Dedifferentiated amniotic fluid mesenchymal stem cell (primary cell): ENCODE data around the gene ABCB4.

Source experiments
- DNase-seq: peaks from one replicate; pipeline ENCODE4 v3.0.0-alpha.2; 2016; ENCODE audit errors: extremely low spot score

Gene ABCB4

DNA sequence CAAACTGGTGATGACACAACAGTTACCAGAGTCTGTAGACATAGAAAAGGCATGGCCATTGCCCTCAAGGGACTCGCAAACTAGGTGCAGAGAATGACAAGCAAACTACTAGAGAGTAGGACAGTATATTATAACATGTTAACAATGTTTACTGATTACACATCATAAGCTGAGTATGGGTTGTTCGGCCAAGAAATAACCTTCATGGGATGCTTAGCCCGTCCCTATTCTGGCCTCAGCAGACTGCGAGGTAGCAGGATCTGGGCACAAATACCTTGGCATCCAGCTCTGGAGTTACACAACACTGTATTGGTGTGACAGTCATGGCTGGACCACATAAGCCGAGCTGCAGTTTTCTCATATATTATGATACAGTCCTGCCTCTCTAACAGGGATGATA lies 51.4 kb downstream of the ABCB4 start:
- no peak for DNase-seq

DNA sequence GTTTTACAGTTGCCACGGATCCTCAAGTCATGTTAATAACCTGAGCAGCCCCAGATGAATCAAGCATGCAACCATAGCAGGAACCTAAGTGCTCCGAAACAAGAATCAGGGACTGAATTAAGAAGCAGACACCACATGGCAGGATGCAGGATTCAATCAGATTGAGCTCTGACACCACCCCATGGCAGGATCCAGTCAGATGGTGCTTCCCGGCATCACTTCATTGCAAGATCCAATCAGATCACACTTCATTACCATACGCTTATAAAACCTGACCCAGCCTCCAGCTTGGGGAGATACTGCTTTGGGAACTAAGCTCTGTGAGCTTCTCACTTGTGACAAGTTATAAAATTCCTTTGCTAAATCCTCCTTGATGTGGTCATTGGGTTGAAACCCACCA lies 55.3 kb downstream of the ABCB4 start:
- DNase-seq, result no peak

DNA sequence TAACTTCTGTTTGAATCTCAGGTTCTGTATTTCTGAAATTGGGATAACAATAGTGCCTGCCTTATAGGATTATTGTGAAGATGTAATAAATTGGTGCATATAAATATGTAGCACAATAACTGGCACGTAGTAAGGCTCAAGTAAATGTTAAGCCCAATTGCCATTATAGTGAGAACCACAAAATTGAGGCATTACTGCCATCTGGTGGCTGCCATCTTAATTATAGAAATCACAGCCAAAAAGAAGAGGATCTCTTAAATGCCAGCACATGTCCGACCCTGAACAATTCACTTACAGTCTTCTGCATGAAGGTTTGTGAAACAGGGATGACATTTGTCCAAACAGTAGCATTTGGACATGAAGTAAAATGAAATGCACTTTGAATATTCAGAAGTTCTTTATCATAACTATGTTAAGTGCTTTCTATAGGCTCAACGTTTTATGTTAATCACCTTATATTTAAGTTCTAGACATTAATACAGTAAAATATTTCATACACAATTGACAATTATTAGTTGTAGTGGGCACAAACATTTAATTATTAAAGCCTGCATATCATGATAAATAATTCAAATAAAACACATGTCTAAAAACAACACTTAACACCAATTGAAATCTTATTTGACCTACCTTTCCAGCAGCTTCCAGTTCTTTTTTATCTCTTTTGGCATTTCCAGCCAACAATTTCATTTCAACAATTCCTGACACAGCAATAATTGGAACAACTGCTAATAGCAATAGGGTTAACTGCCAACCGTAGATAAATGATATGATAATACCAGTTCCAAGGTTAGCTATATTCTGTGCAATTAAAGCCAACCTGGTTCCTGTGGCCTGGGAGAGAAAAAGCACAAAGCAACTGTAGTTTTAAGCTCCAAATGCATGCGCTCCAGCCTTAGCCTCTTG lies 58.5 kb downstream of the ABCB4 start:
- peak; percentile 75 for DNase-seq

DNA sequence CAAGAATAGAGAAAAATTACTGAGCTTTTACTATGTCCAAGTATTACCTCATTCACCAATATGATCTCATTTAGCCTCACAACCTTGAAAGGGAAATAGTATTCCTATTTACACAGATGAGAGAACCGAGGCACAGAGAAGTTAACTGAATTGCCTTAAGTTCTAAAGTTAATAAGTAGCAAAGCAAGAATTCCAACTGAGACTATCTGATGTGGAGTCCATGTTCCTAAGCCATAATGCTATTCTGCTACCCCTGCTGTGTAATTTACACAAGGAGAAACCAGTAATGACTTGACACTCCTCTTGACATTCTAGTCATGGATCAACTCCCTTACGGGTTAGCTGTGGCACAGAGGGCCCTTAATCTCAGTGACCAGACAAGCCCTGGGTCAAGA lies 60.7 kb downstream of the ABCB4 start:
- no peak for DNase-seq

DNA sequence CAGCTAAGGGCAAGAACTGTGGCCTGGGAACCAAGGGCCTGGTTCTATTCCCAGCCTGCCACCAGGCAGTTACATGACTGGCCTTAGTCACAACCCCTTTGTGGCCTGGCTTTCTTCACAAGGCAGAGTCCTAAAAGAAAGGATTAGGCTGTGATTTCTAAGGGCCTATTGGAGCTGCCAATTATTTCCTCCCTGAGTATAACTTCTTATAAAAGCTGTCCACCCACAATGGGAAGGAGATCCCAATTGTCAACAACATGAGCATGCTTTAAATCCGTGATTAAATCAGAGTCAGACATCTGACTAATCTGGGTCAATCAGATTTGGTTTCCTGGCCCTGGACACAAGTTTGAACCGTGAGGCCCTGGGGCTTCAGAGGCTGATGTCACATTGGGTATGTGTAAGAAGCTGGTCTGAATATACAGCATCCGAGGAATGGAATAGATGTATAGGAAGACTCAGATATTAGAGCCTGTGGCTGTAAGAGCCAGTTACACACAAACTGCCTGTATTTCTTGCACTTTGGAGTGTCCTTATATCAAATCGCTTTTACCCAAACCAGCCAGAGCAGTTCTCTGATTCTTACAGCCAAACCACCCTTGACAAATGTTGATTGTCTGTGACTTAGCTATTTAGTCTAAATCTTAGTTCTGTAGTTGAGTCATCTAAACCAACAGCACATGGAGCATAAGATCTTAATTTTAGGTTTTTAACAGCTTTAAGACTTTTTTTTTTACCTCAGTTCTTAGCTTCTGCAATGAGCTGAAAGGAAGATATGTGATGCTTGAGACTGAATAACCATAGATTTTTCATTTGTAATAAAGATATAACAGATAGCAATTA lies 61.3 kb downstream of the ABCB4 start:
- peak; percentile 84 for DNase-seq

DNA sequence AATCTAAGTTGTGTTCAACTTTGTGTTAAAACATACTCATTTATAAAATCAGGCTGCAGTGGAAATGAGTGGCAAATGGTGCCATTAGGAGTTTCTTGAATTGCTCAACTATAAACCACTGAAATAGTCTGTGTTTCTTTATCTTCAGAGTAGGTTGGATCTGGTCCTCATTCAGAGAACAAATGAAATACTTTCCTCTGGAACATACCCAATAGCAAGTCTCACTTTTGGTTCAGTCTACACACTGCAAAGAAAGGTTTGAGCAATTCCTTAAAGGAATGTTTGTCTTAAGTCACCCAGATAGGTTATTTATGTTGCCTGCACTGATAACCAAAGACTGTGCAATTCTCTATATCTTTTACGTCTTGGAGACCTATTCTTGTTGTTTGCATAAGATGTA lies 62.5 kb downstream of the ABCB4 start:
- DNase-seq, result no peak

DNA sequence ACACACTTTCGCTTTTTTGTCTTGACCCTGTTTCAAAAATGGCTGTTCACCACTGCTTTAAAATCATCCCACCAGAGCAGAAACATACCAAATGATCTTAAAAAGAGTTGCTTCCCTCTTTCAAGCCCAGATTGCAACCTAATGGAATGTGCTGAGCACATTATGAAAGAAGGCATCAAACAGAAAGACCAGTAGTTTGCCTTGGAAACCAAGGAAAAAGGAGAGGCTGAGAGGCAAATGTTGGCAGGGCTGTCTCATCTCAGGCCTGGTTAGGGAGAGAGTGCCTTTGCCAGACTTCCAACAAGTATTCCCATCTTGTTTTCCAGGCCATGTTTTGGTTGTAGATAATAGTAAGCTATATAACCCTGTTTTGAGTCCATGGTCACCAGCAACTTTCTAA lies 64.3 kb downstream of the ABCB4 start:
- DNase-seq, result peak; percentile 36

DNA sequence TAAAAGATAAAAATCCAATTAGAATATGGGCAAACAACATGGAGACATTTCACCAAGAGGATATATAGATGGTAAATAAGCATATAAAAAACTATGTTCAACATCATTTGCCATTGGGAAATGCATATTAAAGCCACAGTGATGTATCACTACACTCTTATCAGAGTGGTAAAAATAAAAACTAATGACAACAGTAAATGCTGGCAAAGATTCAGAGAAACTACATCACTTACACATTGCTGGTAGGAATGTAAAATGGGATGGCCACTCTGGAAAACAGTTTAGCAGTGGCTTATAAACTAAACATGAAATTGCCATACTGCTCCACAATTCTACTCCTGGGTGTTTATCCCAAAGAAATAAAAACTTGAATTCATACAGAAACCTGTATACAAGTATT lies 70.8 kb downstream of the ABCB4 start:
- DNase-seq, result no peak

DNA sequence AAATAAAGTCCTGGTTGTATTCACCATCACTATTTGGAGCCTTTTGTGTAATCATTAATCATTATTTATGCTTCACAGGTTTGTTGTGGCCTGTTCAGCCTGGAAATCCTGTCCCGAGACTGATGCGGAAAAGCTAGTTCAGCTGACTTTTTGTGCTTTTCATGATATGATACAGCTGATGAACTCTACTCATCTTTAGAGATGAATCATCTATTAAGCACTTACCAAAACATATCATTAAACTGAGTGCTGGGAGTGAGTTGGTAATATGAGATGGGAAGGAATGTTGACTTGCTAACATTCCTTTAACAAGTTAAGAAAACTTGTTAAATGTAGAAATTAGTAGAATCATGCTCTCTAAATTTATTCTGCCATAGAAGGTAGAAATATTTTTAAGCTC lies 77.0 kb downstream of the ABCB4 start:
- no peak for DNase-seq

DNA sequence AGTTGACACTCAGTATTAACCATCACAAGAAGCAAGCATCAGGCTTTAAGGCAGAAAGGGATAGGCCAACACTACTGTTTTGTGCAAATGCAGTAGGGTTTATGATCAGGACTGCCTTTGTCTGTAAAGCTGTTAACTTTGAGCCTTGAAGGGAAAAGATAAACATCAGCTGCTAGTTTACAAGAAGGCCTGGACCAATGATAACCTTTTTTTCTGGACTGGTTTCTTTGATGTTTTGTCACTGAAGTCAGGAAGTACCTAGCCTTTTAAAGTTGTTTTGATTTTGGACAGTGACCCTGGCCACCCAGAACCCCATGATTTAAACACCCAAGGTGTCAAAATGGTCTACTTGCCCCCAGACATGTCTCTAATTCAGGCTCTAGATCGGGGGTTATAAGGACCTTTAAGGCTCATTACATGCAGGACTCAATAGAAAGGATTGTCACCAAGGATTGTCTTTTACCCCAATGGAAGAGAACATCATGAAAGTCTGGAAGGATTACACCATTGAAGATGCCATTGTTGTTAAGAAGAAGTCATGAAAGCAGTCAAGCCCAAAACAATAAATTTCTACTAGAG lies 79.9 kb downstream of the ABCB4 start:
- DNase-seq, result no peak

DNA sequence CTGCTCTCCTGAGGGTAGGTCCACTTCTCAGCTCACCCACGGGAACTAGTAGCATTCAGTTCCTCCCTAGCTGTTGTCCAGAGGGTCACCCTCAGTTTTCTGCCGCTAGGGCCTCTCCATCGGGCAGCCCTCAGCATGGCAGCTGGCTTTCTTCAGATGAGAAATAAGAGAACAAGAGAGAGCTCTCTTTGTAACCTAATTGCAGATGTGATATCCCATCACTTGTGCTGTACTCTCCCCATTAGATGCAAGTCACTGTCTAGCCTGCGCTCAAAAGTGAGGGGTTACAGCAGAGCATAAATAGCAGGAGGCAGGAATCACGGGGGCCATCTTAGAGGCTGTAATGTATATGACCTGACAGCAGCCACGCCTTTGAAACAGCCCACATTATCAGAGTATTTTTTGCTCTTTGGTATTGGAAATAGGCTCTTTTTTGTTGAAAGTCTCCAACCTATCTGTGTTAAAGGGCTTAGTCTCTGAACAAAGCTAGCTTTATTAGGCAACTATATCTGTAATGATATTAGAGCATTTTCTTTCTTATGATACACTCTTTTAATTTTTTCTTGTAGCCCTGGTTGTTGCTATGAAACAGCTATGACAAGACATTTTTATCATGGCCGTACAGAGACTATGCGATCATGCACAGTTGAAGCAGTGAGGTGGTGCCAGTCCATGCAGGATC lies 84.3 kb downstream of the ABCB4 start:
- DNase-seq, result no peak

DNA sequence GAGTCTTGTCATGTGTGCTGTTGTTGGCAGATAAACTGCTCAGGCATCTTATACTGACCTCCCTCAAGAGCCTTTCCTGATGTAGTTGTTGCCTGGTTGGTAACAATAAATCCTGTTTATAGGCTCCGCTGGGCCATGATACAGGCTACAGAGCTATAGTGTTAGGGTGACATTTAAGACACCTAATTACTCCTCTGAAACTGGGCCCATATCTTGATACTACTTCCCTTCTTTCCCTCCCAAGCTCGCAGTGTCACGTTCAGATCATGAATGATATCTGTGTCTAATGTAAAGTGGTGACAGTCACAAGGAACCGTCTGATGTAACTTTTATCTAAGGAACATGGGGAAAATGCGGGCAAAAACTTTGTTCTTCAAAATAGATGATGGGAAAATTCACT lies 94.6 kb downstream of the ABCB4 start:
- DNase-seq, result no peak

DNA sequence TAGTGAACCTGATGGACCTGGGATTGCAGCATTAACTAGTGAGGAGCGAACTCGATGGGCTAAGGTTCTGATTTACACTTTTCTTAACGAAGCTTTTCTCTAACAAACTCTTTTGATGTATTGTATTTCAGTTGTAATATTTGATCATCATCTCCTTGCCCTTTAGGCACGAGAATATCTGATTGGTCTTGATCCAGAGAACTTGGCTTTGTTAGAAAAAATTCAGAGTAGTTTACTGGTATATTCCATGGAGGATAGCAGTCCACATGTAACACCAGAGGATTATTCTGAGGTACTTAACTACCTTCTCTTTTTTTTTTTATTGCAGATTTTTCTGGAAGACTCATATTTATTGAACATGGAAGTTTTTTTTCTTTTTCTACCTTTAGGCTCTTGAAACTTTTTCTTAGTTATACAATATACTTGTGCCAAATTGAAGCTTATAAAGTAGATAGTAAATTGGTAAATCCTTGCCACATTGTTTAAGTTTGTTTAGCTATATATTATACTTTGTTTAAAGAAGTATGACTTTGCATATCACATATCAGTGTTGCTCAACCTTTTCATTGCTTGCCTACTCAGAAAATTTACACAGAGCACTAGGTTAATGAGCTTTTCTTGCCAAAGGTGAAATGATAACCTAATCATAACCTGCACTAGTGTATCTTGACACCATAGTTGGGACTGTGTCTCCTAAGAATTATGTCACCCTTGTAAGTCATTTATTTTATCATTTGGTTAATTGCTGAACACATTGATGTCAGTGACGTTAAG lies 99.6 kb downstream of the ABCB4 start:
- DNase-seq, result no peak

DNA sequence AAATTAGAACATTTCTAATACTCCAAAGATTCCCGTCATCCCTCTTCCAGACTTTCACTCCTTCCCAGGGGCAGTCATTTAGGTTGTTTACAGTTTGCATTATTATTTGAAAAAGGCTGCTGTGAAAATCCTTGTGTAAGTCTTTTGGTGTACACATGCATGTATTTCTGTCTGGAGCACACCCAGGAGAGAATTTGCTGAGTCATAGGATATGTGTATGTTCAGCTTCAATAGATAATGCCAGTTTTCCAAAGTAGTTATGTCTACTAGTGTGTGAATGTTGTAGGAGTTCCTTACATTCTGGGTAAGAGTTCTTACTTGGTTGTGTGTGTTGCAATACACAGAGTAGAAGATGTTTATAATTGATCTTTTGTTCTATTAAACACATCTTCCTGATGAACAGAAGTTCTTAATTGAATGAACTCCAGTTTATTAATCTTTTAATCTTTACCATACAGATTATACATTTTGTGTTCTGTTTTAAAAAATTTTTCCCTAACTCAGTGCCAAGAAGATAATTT lies 104.8 kb downstream of the ABCB4 start:
- no peak for DNase-seq

DNA sequence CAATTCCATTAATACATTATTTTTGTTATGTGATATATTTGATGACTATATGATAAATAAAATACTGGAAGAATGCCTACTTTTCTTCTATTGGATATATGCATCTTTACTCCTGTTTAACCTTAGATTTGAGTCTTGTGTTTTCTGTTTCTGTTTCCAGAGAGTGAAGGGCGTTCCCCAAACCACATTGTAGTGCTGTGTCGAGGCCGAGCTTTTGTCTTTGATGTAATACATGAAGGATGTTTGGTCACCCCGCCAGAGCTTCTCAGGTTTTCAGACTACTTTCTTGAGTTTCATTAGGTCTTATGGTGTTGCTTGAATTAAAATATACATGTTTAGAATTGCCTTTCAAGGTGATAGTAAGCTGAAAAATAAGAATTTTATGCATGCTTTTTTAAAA lies 106.3 kb downstream of the ABCB4 start:
- DNase-seq, result no peak

DNA sequence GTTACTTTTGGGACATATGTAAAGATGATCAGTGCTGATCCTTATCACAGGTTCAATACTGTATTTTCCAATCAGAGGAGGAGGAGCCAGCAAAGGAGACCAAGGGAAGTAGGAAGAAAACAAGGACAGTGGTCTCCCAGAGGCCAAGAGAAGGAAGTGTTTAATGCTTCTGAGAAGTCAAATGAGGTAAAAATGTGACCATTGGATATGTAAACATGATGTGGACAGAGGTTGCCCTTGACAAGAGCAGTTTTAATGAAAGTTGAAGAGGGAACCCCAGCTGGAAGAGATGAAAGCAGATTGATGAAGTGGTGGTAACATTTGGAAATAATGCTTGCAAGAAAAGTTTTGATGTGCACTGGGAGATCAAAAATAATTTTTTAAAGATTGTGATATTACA lies 111.2 kb downstream of the ABCB4 start:
- no peak for DNase-seq

DNA sequence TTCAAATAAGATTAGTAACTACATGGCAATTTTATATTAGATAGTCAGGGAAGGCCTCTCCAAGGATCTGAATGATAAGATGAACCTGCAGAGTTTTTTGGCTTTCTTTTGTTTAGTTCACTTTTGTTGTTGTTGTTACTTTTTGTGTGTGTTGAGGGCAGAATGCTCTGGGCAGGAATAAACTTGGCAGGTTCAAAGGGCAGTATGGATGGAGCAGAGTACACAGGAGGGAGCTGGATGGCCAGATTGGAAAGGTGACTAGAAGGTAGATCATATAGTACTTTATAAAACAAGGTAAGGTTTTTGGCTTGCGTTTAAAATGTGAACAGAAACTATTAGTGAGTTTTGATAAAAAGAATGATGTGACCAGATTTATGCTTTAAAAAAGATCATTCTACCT lies 112.1 kb downstream of the ABCB4 start:
- no peak for DNase-seq

DNA sequence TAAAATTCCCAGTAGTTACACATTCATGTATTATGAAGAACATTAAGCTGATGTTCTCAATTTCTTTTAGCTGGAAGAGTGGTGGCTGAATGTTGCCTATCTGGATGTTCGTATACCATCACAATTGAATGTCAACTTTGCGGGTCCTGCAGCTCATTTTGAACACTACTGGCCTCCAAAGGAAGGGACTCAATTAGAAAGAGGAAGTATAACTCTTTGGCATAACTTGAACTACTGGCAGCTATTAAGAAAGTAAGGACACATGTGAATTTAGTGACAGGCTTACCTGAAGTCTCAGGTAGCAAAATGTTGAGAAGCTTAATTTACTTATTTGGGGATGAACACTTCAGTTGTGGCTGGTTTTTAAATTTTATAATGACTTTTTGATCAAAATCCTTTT lies 114.2 kb downstream of the ABCB4 start:
- DNase-seq, result no peak

DNA sequence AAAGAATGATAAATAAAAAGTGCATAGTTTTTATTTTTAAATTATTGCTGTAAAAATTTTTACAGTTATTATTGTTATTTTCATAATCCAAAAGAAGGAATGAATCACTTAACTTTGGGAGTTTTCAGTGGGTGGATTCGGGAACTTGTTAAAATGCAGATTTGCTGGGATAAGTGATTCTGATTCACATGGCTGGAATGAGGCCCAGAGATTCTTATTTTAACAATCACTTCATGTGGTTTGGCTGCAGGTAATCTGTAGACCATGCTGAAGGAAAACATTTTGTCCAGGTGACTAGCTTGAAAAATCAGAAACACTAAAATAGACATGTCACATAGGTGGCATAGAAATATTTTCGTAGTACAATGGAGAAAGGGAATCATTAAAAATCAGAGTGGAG lies 116.1 kb downstream of the ABCB4 start:
- peak; percentile 30 for DNase-seq

DNA sequence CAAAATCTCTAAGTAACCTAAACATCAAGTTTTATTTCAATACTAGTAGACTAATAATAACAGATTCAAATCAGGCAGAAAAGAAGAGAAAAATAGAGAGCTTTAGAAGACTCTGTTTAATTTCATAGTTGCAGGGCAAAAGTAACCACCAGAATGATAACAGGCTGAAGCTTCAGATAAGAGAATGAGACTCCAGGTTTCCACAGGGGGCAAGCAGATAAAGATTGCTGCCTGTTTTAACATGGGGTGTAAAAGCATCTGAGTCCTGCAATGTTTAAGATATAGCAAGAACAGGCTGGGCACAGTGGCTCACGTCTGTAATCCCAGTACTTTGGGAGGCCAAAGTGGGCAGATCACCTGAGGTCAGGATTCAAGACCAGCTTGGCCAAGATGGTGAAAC lies 119.0 kb downstream of the ABCB4 start:
- no peak for DNase-seq

DNA sequence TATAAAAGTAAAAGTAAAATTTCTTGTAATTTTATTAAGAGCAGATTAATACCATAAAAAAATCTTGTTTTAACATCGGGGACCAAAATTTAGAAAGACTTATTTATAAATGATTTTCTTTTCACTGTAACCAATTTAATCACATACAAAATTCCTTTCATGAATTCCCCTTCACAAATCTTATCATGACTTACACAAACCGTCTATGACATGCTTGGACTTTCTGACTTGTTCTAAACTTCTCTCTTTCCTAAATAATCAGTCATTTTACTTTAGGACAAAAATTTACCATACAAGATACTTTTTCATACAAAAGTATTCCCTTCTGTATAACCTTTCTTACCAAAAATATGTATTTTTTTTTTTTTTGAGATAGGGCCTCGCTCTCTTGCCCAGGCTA lies 120.7 kb downstream of the ABCB4 start:
- DNase-seq, result no peak
